Measurements from ENCODE around the gene LCP2. TPM values are rescaled to one million over a fixed set of nuclear protein-coding genes. Genes with fewer than 3 reads are reported as not detected.

The LCP2 gene
- total RNA-seq, 1 donor from 2014 or later: 0.09 TPM

GRCh38 chr5:170223906-170224305, 73.7 kb downstream of the LCP2 start:
- H3K9me3 ChIP-seq (ENCODE audit: insufficient read depth, low read depth, low read length): no peaks in the 10 kb centered on the region

GRCh38 chr5:170223360-170223759, 74.2 kb downstream of the LCP2 start:
- H4K20me1 ChIP-seq (ENCODE audit: insufficient read depth, low read length): no peaks in the 10 kb centered on the region
- no peaks in the 10 kb centered on the region for H3K79me2 ChIP-seq (ENCODE audit: insufficient read depth, low read length)
- Mint-ChIP-seq H3K4me3 (ENCODE audit: unreplicated experiment) (no peak overlapping the region), H3K27me3 (ENCODE audit: low read depth, unreplicated experiment) (peaks cover 8% of the 10 kb centered on the region), H3K27ac (ENCODE audit: unreplicated experiment) (no peak overlapping the region), H3K4me1 (ENCODE audit: low read depth, unreplicated experiment) (peaks cover 7% of the 10 kb centered on the region), H3K36me3 (ENCODE audit: low read depth, unreplicated experiment) (no peaks in the 10 kb centered on the region), H3K9me3 (ENCODE audit: unreplicated experiment) (no peaks in the 10 kb centered on the region)
- H3K4me2 ChIP-seq (ENCODE audit: low read length): no peak overlapping the region
- FAIRE-seq: no peak
- DNase-seq (ENCODE audit: low read depth): peak; percentile 3
- no peak overlapping the region for H2AFZ ChIP-seq (ENCODE audit: low read depth, low read length)
- TF ChIP-seq EZH2 (IDR thresholded peaks at IDR 0.05; ENCODE audit: insufficient read depth, low read length) (no peak), CTCF (IDR thresholded peaks at IDR 0.05; ENCODE audit: insufficient read depth, low read depth, low read length) (no peak)
- no peaks in the 10 kb centered on the region for H3K36me3 ChIP-seq (ENCODE audit: insufficient read depth, low read length)
- no peaks in the 10 kb centered on the region for H3K9me3 ChIP-seq (ENCODE audit: insufficient read depth, low read depth, low read length)
- no peak overlapping the region for H3K4me3 ChIP-seq (ENCODE audit: insufficient read depth, low read depth, low read length)
- peaks cover 2% of the 10 kb centered on the region for H3K27me3 ChIP-seq (ENCODE audit: insufficient read depth, low read length)
- peaks cover 15% of the 10 kb centered on the region for H3K4me1 ChIP-seq (ENCODE audit: insufficient read depth, low read length)
- H3K9ac ChIP-seq (ENCODE audit: low read length): no peak overlapping the region
- no peak overlapping the region for H3K27ac ChIP-seq (ENCODE audit: low read depth, low read length)

More at GRCh38 chr5:170223906-170224305, 73.7 kb downstream of the LCP2 start:
- FAIRE-seq (no peak), DNase-seq (ENCODE audit: low read depth) (no peak)
- Histone ChIP-seq H3K27ac (ENCODE audit: low read depth, low read length) (no peak overlapping the region), H3K9ac (ENCODE audit: low read length) (no peak overlapping the region), H2AFZ (ENCODE audit: low read depth, low read length) (no peak overlapping the region), H3K4me3 (ENCODE audit: insufficient read depth, low read depth, low read length) (no peak overlapping the region), H3K27me3 (ENCODE audit: insufficient read depth, low read length) (peaks cover 2% of the 10 kb centered on the region), H3K4me1 (ENCODE audit: insufficient read depth, low read length) (peaks cover 15% of the 10 kb centered on the region), H3K79me2 (ENCODE audit: insufficient read depth, low read length) (no peaks in the 10 kb centered on the region), H3K36me3 (ENCODE audit: insufficient read depth, low read length) (no peaks in the 10 kb centered on the region), H4K20me1 (ENCODE audit: insufficient read depth, low read length) (no peaks in the 10 kb centered on the region), H3K4me2 (ENCODE audit: low read length) (no peak overlapping the region)
- Mint-ChIP-seq H3K4me3 (ENCODE audit: unreplicated experiment) (no peak overlapping the region), H3K9me3 (ENCODE audit: unreplicated experiment) (no peaks in the 10 kb centered on the region), H3K27me3 (ENCODE audit: low read depth, unreplicated experiment) (peaks cover 8% of the 10 kb centered on the region), H3K27ac (ENCODE audit: unreplicated experiment) (no peak overlapping the region), H3K4me1 (ENCODE audit: low read depth, unreplicated experiment) (peaks cover 7% of the 10 kb centered on the region), H3K36me3 (ENCODE audit: low read depth, unreplicated experiment) (no peaks in the 10 kb centered on the region)
- TF ChIP-seq CTCF (IDR thresholded peaks at IDR 0.05; ENCODE audit: insufficient read depth, low read depth, low read length) (no peak), EZH2 (IDR thresholded peaks at IDR 0.05; ENCODE audit: insufficient read depth, low read length) (no peak)

- no peaks in the 10 kb centered on the region for H3K9me3 ChIP-seq (ENCODE audit: insufficient read depth, low read depth, low read length)
- Mint-ChIP-seq H3K36me3 (ENCODE audit: low read depth, unreplicated experiment) (no peaks in the 10 kb centered on the region), H3K27ac (ENCODE audit: unreplicated experiment) (no peak overlapping the region), H3K4me3 (ENCODE audit: unreplicated experiment) (no peak overlapping the region), H3K9me3 (ENCODE audit: unreplicated experiment) (no peaks in the 10 kb centered on the region), H3K27me3 (ENCODE audit: low read depth, unreplicated experiment) (peaks cover 6% of the 10 kb centered on the region), H3K4me1 (ENCODE audit: low read depth, unreplicated experiment) (peaks cover 7% of the 10 kb centered on the region)
- no peaks in the 10 kb centered on the region for H3K36me3 ChIP-seq (ENCODE audit: insufficient read depth, low read length)
- H3K9ac ChIP-seq (ENCODE audit: low read length): no peak overlapping the region
- TF ChIP-seq EZH2 (IDR thresholded peaks at IDR 0.05; ENCODE audit: insufficient read depth, low read length) (no peak), CTCF (IDR thresholded peaks at IDR 0.05; ENCODE audit: insufficient read depth, low read depth, low read length) (peak; percentile 8)
- FAIRE-seq (no peak), DNase-seq (ENCODE audit: low read depth) (peak; percentile 21)
- H4K20me1 ChIP-seq (ENCODE audit: insufficient read depth, low read length): no peaks in the 10 kb centered on the region
- no peaks in the 10 kb centered on the region for H3K27me3 ChIP-seq (ENCODE audit: insufficient read depth, low read length)
- H3K4me2 ChIP-seq (ENCODE audit: low read length): no peak overlapping the region
- no peak overlapping the region for H3K4me3 ChIP-seq (ENCODE audit: insufficient read depth, low read depth, low read length)
- H3K4me1 ChIP-seq (ENCODE audit: insufficient read depth, low read length): peaks cover 15% of the 10 kb centered on the region
- H2AFZ ChIP-seq (ENCODE audit: low read depth, low read length): no peak overlapping the region
- no peaks in the 10 kb centered on the region for H3K79me2 ChIP-seq (ENCODE audit: insufficient read depth, low read length)
- no peak overlapping the region for H3K27ac ChIP-seq (ENCODE audit: low read depth, low read length)
These were observed 76.2 kb downstream of the LCP2 start for GRCh38 chr5:170221327-170221741.
